ENCODE data around the gene IAPP.
A peak's percentile ranks its signal among the peaks of the same experiment; 100 is the strongest.
"Not testable (repeated sequence)": the region's sequence is repeated elsewhere in the genome, so short reads cannot be mapped to it uniquely, and the experiment has no call there.

IAPP gene

DNA sequence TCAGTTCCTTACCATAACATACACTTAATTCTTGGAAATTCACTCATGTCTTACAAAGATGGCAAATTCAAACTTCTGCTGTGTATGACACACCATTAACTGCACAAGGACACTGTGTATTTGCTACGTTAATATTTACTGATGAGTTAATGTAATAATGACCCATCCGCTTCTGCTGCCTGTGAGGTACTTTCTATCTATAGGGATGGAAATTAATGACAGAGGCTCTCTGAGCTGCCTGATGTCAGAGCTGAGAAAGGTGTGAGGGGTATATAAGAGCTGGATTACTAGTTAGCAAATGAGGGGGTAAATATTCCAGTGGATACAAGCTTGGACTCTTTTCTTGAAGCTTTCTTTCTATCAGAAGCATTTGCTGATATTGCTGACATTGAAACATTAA is at the start of gene IAPP:
TSS of gene IAPP (plus strand) at position 301 of the 400 bp plus-strand sequence. CDS start 450 bp downstream, outside the sequence.
- no peak for DNase-seq (ENCODE audit: low spot score)

- peak; percentile 11 for DNase-seq (ENCODE audit: low spot score)
These were observed 49.0 kb upstream of the IAPP start for GRCh38 chr12:21323736-21324135.

DNA sequence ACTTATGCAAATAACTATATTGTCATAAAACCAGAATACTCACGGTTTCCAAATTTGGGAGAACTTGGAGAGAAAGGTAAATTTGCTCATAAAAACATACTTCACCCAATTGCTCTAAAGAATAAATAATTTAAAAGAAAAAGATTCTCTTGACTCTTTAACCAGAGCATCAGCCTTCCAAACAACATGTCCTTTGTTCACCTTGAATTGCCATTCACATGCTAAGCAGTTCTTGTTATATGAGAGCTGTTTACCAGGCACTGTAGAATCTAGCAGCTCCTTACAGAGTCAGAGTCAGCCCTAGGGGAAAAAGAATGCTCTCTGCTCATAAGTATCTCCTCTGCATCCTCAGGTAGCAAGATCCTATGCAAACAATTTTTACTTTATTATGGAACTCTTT is 48.2 kb upstream of the IAPP start:
- peak; percentile 46 for DNase-seq (ENCODE audit: low spot score)

- no peak for DNase-seq (ENCODE audit: low spot score)
These were observed 44.1 kb upstream of the IAPP start for GRCh38 chr12:21328578-21328977.

DNA sequence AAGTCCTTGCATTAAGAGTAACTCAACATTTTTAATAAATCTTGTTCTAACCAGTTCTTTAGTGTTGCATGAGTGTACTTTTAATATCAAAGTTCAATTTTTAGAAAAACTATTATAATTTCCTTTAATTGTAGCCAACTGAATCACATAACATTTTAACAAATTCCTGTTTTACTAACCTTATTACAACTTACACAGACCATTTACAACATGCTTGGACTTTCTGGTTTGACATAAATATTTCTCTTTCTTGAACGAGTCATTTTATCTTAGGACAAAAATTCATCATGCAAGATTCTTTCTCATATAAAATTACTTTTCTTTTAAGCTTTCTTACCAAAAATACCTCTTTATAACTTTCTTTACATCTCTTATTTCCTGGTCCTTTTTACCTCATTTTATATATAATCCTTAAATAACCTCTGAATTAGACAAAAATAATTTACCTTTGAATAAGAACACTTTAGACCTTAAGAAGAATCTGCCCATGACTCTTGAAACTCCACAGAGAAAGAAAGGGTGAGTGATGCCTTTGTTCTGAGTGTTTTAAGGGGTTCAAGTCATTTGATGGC is 41.9 kb upstream of the IAPP start:
- no peak for DNase-seq (ENCODE audit: low spot score)

DNA sequence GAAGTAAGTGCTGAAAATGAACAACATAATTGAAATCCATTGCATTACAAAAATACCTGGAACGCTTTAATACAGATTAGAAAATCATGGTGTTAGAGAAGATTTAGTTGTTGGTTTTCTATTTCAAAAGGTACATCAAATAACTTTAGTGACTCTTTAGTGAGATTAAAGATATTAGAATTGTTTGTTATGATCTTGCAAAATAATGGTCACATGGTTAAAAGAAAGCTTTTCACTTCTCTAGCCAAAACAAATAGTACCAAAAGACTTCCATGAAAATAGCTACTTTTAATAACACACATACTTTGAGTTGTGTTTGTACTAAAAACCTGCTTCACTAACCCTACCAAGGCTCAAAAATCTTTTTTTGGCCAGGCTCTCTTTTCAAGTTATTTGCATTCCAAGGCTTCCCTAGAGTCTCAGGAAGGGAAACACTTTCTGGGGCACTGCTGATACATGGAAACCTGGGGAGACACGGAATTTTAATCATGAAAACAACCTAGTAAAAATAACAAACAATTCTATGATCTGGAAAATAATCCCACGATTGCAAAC is 37.9 kb upstream of the IAPP start, which contains the start of gene SLCO1A2:
TSS of gene SLCO1A2 (minus strand) at position 147 of the 555 bp plus-strand sequence. CDS start 270 bp downstream, outside the sequence.
- DNase-seq (ENCODE audit: low spot score) = no peak

DNA sequence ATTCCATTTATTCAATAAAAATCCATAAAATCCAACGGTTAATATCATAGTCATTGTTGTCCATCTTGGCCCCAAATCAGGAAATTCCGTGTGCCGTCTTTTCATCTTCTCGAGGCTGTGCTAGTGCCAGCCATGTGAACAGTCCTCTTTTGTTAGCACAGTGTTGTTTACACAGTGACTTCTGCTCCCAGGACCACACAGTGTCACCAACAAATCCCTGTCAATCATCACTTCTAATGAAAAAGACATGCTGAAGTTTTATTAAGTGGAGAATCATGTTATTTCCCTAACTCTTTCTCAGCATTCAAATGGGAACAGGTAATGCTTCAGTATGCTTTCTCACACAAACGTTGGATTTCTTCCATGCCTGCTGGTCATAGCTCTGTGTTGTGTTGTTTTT is 36.0 kb upstream of the IAPP start:
- no peak for DNase-seq (ENCODE audit: low spot score)

GRCh38 chr12:21337453-21337852 is 35.2 kb upstream of the IAPP start:
- no peak for DNase-seq (ENCODE audit: low spot score)

DNA sequence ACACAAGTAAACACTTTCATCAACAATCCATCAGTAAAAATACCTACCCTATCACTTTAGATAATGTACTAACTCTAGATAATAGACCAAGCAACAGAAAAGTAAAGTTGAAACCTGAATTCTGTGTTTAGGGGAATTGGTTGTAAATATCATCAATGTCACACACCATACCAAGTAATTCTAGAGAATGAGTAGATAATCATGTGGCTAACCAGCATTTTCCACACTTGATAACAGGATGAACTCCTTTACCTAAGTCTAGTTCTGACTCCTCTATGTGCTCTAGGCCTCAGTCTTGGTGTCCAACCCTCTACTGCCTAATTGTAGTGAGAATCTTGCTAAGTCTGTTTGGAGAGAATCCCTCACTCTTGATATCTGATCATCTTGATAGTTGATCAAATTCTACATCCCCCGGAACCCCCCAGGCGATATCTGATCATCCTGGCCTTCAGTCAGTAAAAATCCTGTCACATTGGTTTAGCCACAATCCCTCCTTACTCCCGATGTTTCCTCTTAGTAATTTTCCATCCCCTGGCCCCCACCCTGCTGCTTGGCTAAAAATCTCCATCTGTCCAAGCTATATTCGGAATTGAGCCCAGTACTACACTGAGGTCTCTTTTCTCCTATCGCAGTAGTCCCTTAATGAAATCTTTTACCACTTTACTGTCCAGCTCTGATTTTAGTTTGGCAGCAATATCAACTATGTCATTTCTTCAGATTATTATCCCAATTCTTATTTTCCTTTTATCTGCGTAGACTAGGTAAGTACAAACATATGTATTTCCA is 34.5 kb upstream of the IAPP start:
- no peak for DNase-seq (ENCODE audit: low spot score)

DNA sequence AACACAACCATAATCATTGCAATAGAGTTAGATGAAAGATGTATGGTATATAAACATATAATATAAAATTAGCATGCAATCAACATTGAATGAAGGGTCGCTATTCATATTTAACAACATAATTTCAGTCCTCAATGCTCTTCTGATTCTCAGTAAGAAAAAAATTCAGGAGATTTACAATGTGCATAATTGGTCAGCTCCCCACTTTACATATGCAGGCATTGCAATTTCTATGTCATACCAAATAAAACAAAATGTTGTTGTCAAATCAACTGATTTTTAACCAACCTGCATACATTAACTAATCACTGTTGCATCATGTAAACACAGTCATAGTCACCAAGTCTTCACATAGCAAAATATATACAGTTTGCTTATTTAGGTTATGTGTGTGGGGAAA is 32.8 kb upstream of the IAPP start:
- DNase-seq (ENCODE audit: low spot score) = no peak

GRCh38 chr12:21340403-21340802 is 32.3 kb upstream of the IAPP start:
- DNase-seq (ENCODE audit: low spot score) = no peak

DNA sequence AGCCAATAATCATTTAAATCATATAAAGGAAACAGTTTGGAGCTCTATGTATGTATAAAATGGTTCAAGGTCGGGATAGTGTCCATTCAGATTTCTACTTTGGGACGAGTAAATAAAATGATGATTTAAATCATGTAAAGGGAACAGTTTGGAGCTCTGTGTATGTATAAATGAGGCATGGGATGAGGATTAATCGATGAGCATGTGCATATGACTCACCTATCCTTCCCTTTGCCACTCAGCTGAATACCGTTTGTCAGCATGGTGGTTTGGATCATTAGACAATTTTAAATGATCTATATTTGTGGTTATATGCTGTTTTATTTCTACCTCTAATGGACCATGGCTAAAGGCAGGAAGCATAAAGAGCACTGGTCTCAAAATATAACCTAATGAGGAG is 30.9 kb upstream of the IAPP start:
- no peak for DNase-seq (ENCODE audit: low spot score)

DNA sequence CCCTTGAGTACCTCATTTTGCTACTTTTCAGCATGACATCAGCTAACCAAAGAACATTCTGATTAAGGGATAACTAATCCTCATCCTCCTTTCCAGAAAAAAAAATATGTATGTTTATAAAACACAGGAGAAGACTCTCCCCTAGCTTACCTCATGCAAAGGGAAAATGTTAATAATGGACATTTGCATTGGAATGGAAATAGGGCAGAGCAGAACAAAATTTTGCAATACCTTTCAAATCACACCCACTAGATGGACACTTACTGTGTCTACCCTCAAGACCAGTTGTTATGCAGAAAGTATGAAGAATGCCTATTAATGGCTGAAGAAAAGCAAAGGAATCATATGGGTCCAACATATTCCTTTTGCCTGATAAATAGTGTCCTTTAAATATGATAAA is 29.1 kb upstream of the IAPP start:
- DNase-seq (ENCODE audit: low spot score) = no peak

DNA sequence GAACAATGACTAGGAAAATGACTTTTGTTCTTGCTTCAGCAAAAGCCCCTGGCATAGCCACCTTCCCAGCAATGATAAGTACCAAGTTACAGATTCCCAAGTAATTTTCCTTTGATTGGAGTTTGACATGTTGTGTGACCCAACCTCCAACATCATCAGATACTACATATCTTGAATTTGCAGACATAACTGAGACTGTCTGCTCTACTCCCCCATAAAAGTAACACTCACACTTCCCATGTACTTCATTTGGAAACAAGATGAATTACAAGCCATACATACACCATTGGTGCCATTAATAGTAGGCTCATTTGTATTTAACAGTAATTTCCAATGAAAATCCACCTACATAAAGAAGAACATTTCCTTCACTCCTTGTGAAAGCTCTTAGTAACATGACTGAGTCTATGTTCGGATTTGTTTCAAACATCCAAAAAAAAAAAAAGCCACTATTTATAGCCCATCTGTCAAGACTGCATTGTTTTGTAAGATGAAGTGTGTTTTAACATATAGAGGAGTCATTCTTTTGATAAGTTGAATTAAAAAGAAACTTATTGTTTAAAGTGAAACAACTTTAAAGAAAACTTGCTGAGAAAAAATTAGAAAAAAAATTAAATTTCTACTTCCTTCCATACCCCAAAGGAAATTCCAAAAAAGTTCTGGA is 26.0 kb upstream of the IAPP start:
- no peak for DNase-seq (ENCODE audit: low spot score)

- no peak for DNase-seq (ENCODE audit: low spot score)
These were observed 21.7 kb upstream of the IAPP start for GRCh38 chr12:21350975-21351374.

DNA sequence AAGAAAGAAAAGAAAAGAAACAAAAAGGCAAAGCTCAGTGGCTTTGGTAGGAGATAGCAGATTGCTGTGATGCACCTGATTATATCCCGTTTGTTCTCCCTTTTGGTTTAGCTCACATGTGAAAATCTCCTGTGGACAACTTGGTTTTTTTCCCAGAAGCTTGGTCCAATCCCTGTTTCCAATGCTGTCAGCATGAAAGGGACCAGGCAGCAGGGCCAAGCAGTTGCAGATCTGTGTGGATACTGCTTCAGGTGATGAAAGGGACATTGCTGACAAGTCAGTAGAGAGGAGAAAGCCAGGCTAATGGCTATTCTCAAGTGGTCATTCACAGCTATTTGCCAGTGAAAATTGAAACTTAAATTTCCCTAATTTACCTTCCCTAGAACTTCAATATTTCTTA is 19.2 kb upstream of the IAPP start:
- DNase-seq (ENCODE audit: low spot score) = no peak

DNA sequence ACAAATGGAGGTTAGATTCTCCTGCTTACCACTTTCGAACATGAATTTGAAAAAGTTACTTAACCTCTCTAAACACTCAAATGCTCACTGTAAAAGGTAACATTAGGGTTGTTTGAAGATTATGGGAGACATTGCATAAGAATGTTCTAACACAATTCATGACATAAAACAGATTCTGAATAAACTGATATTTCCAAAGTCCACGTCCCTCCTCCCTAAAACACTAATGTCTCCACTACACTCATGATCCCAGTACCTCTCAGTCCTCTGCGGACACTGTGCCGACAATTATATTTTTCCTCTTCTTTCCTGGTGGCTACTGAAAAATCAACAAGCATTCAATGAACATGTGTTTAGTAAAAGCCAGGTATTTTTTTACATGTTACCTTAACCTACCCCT is 18.8 kb upstream of the IAPP start:
- DNase-seq (ENCODE audit: low spot score) = no peak

- DNase-seq (ENCODE audit: low spot score) = no peak
These were observed 18.1 kb upstream of the IAPP start for GRCh38 chr12:21354641-21355040.

DNA sequence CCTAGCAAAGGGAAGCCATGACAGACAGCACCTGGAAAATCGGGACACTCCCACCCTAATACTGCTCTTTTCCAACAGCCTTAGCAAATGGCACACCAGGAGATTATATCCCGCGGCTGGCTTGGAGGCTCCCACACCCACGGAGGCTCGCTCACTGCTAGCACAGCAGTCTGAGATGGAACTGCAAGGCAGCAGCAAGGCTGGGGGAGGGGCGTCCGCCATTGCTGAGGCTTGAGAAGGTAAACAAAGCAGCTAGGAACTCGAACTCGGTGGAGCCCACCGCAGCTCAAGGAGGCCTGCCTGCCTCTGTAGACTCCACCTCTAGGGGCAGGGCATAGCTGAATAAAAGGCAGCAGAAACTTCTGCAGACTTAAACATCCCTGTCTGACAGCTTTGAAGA is 12.1 kb upstream of the IAPP start:
- DNase-seq (ENCODE audit: low spot score) = not testable (repeated sequence)

GRCh38 chr12:21369141-21369980 is 3.3 kb upstream of the IAPP start:
- no peak for DNase-seq (ENCODE audit: low spot score)

DNA sequence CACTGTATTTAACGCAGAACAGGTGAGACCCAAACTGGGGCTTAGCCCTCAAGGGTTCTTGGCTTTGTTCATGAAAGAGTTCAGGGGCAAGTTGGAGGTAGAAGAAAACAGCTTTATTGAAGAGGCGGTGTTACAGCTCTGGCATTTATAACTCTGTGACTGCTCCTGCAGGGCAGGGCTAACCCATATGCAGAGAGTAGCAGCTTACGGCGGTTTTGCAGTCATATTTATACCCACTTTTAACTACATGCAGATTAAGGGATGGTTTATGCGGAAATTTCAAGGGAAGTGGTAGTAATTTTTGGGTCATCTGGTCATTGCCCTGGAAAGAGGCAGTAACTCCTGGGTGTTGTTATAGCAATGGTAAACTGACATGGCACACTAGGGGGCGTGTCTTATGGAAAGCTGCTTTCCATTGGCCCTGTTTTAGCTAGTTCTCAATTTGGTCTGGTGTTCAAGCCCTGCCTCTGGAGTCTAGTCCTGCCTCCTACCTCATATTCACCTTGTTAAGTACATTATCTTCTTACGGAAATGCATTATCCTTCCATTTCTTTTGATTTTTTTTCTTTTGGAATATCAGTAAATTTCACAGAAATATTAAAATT is 1.8 kb upstream of the IAPP start:
- no peak for DNase-seq (ENCODE audit: low spot score)

DNA sequence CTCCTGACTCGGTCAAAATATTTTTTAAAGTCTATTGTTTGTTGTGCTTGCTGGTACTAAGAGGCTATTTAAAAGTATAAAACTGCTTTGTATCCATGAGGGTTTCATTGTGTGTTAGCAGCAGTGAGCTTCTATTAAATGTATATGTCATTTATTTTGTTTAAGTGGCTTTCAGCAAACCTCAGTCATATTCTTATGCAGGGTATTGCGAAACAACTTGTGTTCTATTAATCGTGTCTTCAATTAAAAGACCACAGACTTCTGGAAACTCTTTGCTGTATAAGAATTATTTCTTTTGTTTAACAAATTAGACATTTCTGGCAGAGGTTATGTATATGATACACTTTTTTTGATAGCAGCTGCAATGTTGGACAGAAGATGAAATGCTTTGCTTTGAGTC is 6.5 kb downstream of the IAPP start:
- DNase-seq (ENCODE audit: low spot score) = no peak

All from iPS-NIHi11 (cell line).